WTC11 (cell line): ENCODE data around the gene TBC1D24. TPM values are rescaled to one million over a fixed set of nuclear protein-coding genes. Genes with fewer than 3 reads are reported as not detected.
A peak's percentile ranks its signal among the peaks of the same experiment; 100 is the strongest.

Source experiments
- ATAC-seq: fragments of 200-7000 bp; cut with Tn5 transposase; 2 replicates; pipeline ENCODE4 v1.10.0; 2021; ENCODE audit warnings: mild to moderate bottlenecking, moderate library complexity
- CTCF ChIA-PET: fragments of 300-600 bp; sonication (Branson Sonifier 250); formaldehyde crosslinking; loops from one replicate; lab custom pipeline; 2021; ENCODE audit warnings: antibody characterized with exemption; lab: Charles Lee
- POLR2A ChIA-PET: fragments of 350-600 bp; sonication (Branson Sonifier 250); formaldehyde crosslinking; loops from one replicate; lab custom pipeline; 2021; ENCODE audit warnings: antibody characterized with exemption; lab: Charles Lee
- DNase-seq: peaks from one replicate; pipeline ENCODE4 v3.0.0; 2021; ENCODE audit warnings: low spot score
- H3K27ac Mint-ChIP-seq: 2 replicates; pipeline ENCODE4 v1.8.0; 2021; ENCODE audit warnings: mixed read lengths
- H3K27me3 Mint-ChIP-seq: 2 replicates; pipeline ENCODE4 v1.8.0; 2021; ENCODE audit warnings: low read depth, mild to moderate bottlenecking, moderate library complexity, mixed read lengths
- H3K36me3 Mint-ChIP-seq: 2 replicates; pipeline ENCODE4 v1.8.0; 2021; ENCODE audit warnings: mixed read lengths
- H3K4me1 Mint-ChIP-seq: 2 replicates; pipeline ENCODE4 v1.8.0; 2022; ENCODE audit warnings: mixed read lengths
- H3K4me3 Mint-ChIP-seq: 2 replicates; pipeline ENCODE4 v1.8.0; 2021; ENCODE audit warnings: mild to moderate bottlenecking, moderate library complexity, mixed read lengths
- H3K9me3 Mint-ChIP-seq: 2 replicates; pipeline ENCODE4 v1.8.0; 2021; ENCODE audit warnings: mixed read lengths
- ATF3 ChIP-seq: sonication (generic); formaldehyde crosslinking; conservative IDR thresholded peaks from 2 replicates; pipeline ENCODE4 v1.8.1; 2022; ENCODE audit warnings: mild to moderate bottlenecking, missing genetic modification reagents
- CBFB ChIP-seq: sonication (generic); formaldehyde crosslinking; IDR thresholded peaks from 2 replicates; pipeline ENCODE4 v1.8.1; 2022; ENCODE audit warnings: mild to moderate bottlenecking, low read depth, missing genetic modification reagents
- CDX4 ChIP-seq: fragments of 250-450 bp; sonication (Bioruptor Pico); IDR thresholded peaks from 2 replicates; pipeline ENCODE4 v1.9.0; 2021; ENCODE audit warnings: moderate library complexity, mild to moderate bottlenecking, inconsistent platforms, borderline replicate concordance
- E2F5 ChIP-seq: sonication (generic); formaldehyde crosslinking; IDR thresholded peaks from 2 replicates; pipeline ENCODE4 v1.8.1; 2022; ENCODE audit warnings: mild to moderate bottlenecking, moderate library complexity, missing genetic modification reagents
- ETV6 ChIP-seq: sonication (generic); formaldehyde crosslinking; IDR thresholded peaks from 2 replicates; pipeline ENCODE4 v1.8.1; 2022; ENCODE audit warnings: mild to moderate bottlenecking, missing genetic modification reagents
- FOXK1 ChIP-seq: sonication (generic); formaldehyde crosslinking; IDR thresholded peaks from 2 replicates; pipeline ENCODE4 v1.8.0; 2022; ENCODE audit warnings: mild to moderate bottlenecking, moderate library complexity, missing genetic modification reagents
- FOXP1 ChIP-seq: sonication (generic); formaldehyde crosslinking; IDR thresholded peaks from 2 replicates; pipeline ENCODE4 v1.8.0; 2022; ENCODE audit warnings: missing genetic modification reagents, mild to moderate bottlenecking, moderate library complexity, borderline replicate concordance
- GTF2I ChIP-seq: fragments of 250-450 bp; sonication (Bioruptor Pico); conservative IDR thresholded peaks from 2 replicates; pipeline ENCODE4 v1.4.0; 2021; ENCODE audit warnings: mild to moderate bottlenecking
- MAX ChIP-seq: sonication (generic); formaldehyde crosslinking; IDR thresholded peaks from 2 replicates; pipeline ENCODE4 v1.8.0; 2022; ENCODE audit warnings: mild to moderate bottlenecking, missing genetic modification reagents
- MYBL2 ChIP-seq: sonication (generic); formaldehyde crosslinking; IDR thresholded peaks from 2 replicates; pipeline ENCODE4 v1.8.1; 2023; ENCODE audit warnings: mild to moderate bottlenecking, moderate library complexity, missing genetic modification reagents
- NFATC4 ChIP-seq: fragments of 250-450 bp; sonication (Bioruptor Pico); IDR thresholded peaks from 2 replicates; pipeline ENCODE4 v1.9.0; 2021; ENCODE audit warnings: mild to moderate bottlenecking
- PRRX2 ChIP-seq: fragments of 250-450 bp; sonication (Bioruptor Pico); IDR thresholded peaks from 2 replicates; pipeline ENCODE4 v1.8.0; 2021; ENCODE audit warnings: mild to moderate bottlenecking
- SP1 ChIP-seq: sonication (generic); formaldehyde crosslinking; conservative IDR thresholded peaks from 2 replicates; pipeline ENCODE4 v1.8.1; 2022; ENCODE audit warnings: missing genetic modification reagents
- TEAD4 ChIP-seq: sonication (generic); formaldehyde crosslinking; IDR thresholded peaks from 2 replicates; pipeline ENCODE4 v1.8.0; 2022; ENCODE audit warnings: mild to moderate bottlenecking, missing genetic modification reagents
- USF1 ChIP-seq: sonication (generic); formaldehyde crosslinking; IDR thresholded peaks from 2 replicates; pipeline ENCODE4 v1.8.0; 2022; ENCODE audit warnings: mild to moderate bottlenecking, missing genetic modification reagents
- USF2 ChIP-seq: sonication (generic); formaldehyde crosslinking; IDR thresholded peaks from 2 replicates; pipeline ENCODE4 v1.8.1; 2023; ENCODE audit warnings: mild to moderate bottlenecking, missing genetic modification reagents, moderate library complexity
- ZBTB21 ChIP-seq: sonication (generic); formaldehyde crosslinking; IDR thresholded peaks from 2 replicates; pipeline ENCODE4 v1.8.1; 2023; ENCODE audit warnings: mild to moderate bottlenecking, missing genetic modification reagents, borderline replicate concordance
- ZNF416 ChIP-seq: fragments of 250-450 bp; sonication (Bioruptor Pico); IDR thresholded peaks from 2 replicates; pipeline ENCODE4 v1.9.0; 2021; ENCODE audit warnings: mild to moderate bottlenecking, inconsistent platforms
- total RNA-seq: library from RNA; stranded (reverse); gene quantifications from 3 replicates; pipeline ENCODE4 v1.2.3, GENCODE V29; 2021
- TF ChIP-seq, protein P1 (sequence below): sonication (generic); formaldehyde crosslinking; IDR thresholded peaks from 2 replicates; pipeline ENCODE4 v1.8.0; 2022; ENCODE audit warnings: mild to moderate bottlenecking, missing genetic modification reagents
- TF ChIP-seq, protein P2 (sequence below): sonication (generic); formaldehyde crosslinking; IDR thresholded peaks from 2 replicates; pipeline ENCODE4 v1.8.1; 2022; ENCODE audit warnings: low read depth, mild to moderate bottlenecking, moderate library complexity, missing genetic modification reagents, borderline replicate concordance
- TF ChIP-seq, protein P3 (sequence below): fragments of 250-450 bp; sonication (Bioruptor Pico); IDR thresholded peaks from 2 replicates; pipeline ENCODE4 v1.8.0; 2021; ENCODE audit warnings: mild to moderate bottlenecking
- TF ChIP-seq, protein P4 (sequence below): sonication (generic); formaldehyde crosslinking; IDR thresholded peaks from 2 replicates; pipeline ENCODE4 v1.8.1; 2023; ENCODE audit warnings: mild to moderate bottlenecking, moderate library complexity, missing genetic modification reagents
- TF ChIP-seq, protein P5 (sequence below): sonication (generic); formaldehyde crosslinking; IDR thresholded peaks from 2 replicates; pipeline ENCODE4 v1.8.1; 2023; ENCODE audit warnings: mild to moderate bottlenecking, missing genetic modification reagents

The TBC1D24 gene
- total RNA-seq, 1 experiment from 2014 or later: 21.0 TPM

- Mint-ChIP-seq H3K27me3 (no peaks in the 10 kb centered on the region), H3K27ac (peak within 1 kb of the TSS; percentile 97), H3K9me3 (no peaks in the 10 kb centered on the region), H3K4me1 (peaks cover 27% of the 10 kb centered on the region), H3K4me3 (peak within 1 kb of the TSS; percentile 75), H3K36me3 (peaks cover 8% of the 10 kb centered on the region)
- POLR2A ChIA-PET: interaction anchor here (0.5 to 3.7 kb wide), 7 partner anchors 11 to 365 kb away, joined by 3 to 17 read pairs (median 4); partner anchors contain the start of genes CEMP1, TBC1D24, TEDC2 and TRAF7
- ATAC-seq (peak; percentile 28), DNase-seq (peak; percentile 86)
- CTCF ChIA-PET: interaction anchor here (0.7 to 2.1 kb wide), 8 partner anchors 9 to 325 kb away, joined by 3 to 13 read pairs (median 4); partner anchors contain the start of gene CEMP1
- TF ChIP-seq, protein P1, sequence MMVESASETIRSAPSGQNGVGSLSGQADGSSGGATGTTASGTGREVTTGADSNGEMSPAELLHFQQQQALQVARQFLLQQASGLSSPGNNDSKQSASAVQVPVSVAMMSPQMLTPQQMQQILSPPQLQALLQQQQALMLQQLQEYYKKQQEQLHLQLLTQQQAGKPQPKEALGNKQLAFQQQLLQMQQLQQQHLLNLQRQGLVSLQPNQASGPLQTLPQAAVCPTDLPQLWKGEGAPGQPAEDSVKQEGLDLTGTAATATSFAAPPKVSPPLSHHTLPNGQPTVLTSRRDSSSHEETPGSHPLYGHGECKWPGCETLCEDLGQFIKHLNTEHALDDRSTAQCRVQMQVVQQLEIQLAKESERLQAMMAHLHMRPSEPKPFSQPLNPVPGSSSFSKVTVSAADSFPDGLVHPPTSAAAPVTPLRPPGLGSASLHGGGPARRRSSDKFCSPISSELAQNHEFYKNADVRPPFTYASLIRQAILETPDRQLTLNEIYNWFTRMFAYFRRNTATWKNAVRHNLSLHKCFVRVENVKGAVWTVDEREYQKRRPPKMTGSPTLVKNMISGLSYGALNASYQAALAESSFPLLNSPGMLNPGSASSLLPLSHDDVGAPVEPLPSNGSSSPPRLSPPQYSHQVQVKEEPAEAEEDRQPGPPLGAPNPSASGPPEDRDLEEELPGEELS (CRISPR knock-in tag): peak; percentile 65; the same call in 1 of the 2 replicates
- no peak for TF ChIP-seq GTF2I (CRISPR knock-in tag)
- peak; percentile 93 for TF ChIP-seq FOXK1 (CRISPR knock-in tag)
- peak; percentile 52; the same call in 1 of the 2 replicates for TF ChIP-seq ZBTB21
- TF ChIP-seq ATF3: no peak
- TF ChIP-seq ZNF416 (CRISPR knock-in tag): peak; percentile 95
- TF ChIP-seq PRRX2: peak; percentile 68; the same call in 1 of the 2 replicates
- peak; percentile 97 for TF ChIP-seq USF2 (CRISPR knock-in tag)
- peak; percentile 86; the same call in 1 of the 2 replicates for TF ChIP-seq MYBL2 (CRISPR knock-in tag)
- TF ChIP-seq MAX (CRISPR knock-in tag): peak; percentile 55; the same call in 1 of the 2 replicates
- TF ChIP-seq, protein P2, sequence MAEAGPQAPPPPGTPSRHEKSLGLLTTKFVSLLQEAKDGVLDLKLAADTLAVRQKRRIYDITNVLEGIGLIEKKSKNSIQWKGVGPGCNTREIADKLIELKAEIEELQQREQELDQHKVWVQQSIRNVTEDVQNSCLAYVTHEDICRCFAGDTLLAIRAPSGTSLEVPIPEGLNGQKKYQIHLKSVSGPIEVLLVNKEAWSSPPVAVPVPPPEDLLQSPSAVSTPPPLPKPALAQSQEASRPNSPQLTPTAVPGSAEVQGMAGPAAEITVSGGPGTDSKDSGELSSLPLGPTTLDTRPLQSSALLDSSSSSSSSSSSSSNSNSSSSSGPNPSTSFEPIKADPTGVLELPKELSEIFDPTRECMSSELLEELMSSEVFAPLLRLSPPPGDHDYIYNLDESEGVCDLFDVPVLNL: peak; percentile 55; the same call in 1 of the 2 replicates
- 0 out of 2 replicates have a peak, but pooled peaks have one; percentile 33 for TF ChIP-seq E2F5
- peak; percentile 81 for TF ChIP-seq SP1 (CRISPR knock-in tag)
- TF ChIP-seq, protein P3, sequence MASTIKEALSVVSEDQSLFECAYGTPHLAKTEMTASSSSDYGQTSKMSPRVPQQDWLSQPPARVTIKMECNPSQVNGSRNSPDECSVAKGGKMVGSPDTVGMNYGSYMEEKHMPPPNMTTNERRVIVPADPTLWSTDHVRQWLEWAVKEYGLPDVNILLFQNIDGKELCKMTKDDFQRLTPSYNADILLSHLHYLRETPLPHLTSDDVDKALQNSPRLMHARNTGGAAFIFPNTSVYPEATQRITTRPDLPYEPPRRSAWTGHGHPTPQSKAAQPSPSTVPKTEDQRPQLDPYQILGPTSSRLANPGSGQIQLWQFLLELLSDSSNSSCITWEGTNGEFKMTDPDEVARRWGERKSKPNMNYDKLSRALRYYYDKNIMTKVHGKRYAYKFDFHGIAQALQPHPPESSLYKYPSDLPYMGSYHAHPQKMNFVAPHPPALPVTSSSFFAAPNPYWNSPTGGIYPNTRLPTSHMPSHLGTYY (CRISPR knock-in tag): peak; percentile 75; the same call in 1 of the 2 replicates
- TF ChIP-seq USF1: peak; percentile 98
- TF ChIP-seq, protein P4, sequence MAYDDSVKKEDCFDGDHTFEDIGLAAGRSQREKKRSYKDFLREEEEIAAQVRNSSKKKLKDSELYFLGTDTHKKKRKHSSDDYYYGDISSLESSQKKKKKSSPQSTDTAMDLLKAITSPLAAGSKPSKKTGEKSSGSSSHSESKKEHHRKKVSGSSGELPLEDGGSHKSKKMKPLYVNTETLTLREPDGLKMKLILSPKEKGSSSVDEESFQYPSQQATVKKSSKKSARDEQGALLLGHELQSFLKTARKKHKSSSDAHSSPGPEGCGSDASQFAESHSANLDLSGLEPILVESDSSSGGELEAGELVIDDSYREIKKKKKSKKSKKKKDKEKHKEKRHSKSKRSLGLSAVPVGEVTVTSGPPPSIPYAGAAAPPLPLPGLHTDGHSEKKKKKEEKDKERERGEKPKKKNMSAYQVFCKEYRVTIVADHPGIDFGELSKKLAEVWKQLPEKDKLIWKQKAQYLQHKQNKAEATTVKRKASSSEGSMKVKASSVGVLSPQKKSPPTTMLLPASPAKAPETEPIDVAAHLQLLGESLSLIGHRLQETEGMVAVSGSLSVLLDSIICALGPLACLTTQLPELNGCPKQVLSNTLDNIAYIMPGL (CRISPR knock-in tag): no peak
- peak; percentile 83; the same call in 1 of the 2 replicates for TF ChIP-seq CBFB
- no peak for TF ChIP-seq CDX4 (CRISPR knock-in tag)
- TF ChIP-seq ETV6 (CRISPR knock-in tag): peak; percentile 55; the same call in 1 of the 2 replicates
- TF ChIP-seq FOXP1 (CRISPR knock-in tag): peak; percentile 54; the same call in 1 of the 2 replicates
- TF ChIP-seq NFATC4 (CRISPR knock-in tag): peak; percentile 82; the same call in 1 of the 2 replicates
- TF ChIP-seq, protein P5, sequence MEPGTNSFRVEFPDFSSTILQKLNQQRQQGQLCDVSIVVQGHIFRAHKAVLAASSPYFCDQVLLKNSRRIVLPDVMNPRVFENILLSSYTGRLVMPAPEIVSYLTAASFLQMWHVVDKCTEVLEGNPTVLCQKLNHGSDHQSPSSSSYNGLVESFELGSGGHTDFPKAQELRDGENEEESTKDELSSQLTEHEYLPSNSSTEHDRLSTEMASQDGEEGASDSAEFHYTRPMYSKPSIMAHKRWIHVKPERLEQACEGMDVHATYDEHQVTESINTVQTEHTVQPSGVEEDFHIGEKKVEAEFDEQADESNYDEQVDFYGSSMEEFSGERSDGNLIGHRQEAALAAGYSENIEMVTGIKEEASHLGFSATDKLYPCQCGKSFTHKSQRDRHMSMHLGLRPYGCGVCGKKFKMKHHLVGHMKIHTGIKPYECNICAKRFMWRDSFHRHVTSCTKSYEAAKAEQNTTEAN (CRISPR knock-in tag): 0 out of 2 replicates have a peak, but pooled peaks have one; percentile 40
- TF ChIP-seq TEAD4 (CRISPR knock-in tag): no peak
Observed at GRCh38 chr16:2520097-2520783, 45.3 kb downstream of the TBC1D24 start, which contains the start of gene AMDHD2. TSS of gene AMDHD2 (plus strand) at chr16:2520371. CDS start at chr16:2520459, 88 bp downstream.
